Chondrocyte (in vitro differentiated cells): ENCODE measurements around the gene MST1. TPM values are rescaled to one million over a fixed set of nuclear protein-coding genes. Genes with fewer than 3 reads are reported as not detected.

Experiments
- DNase-seq: peaks from one replicate; pipeline ENCODE4 v3.0.0; 2021; ENCODE audit warnings: mixed read lengths, low spot score
- H3K27ac Mint-ChIP-seq: one replicate; pipeline ENCODE4 v1.8.0; 2021; ENCODE audit warnings: mild to moderate bottlenecking, moderate library complexity, mixed read lengths; ENCODE audit not compliant: unreplicated experiment
- H3K27me3 Mint-ChIP-seq: 2 replicates; pipeline ENCODE4 v1.8.0; 2021; ENCODE audit warnings: low read depth, mixed read lengths
- H3K36me3 Mint-ChIP-seq: 2 replicates; pipeline ENCODE4 v1.8.0; 2021; ENCODE audit warnings: low read depth, mixed read lengths
- H3K4me1 Mint-ChIP-seq: 2 replicates; pipeline ENCODE4 v1.8.0; 2021; ENCODE audit warnings: low read depth, mild to moderate bottlenecking, mixed read lengths
- H3K4me3 Mint-ChIP-seq: one replicate; pipeline ENCODE4 v1.8.0; 2021; ENCODE audit warnings: mild to moderate bottlenecking, moderate library complexity, mixed read lengths; ENCODE audit not compliant: unreplicated experiment
- H3K9me3 Mint-ChIP-seq: 2 replicates; pipeline ENCODE4 v1.8.0; 2021; ENCODE audit warnings: low read depth, mixed read lengths
- total RNA-seq: library from RNA; stranded (reverse); gene quantifications from 3 replicates; pipeline ENCODE4 v1.2.1, GENCODE V29; 2021
- TF ChIP-seq, protein P1 (sequence below): fragments of 200-600 bp; sonication (generic); IDR thresholded peaks from 2 replicates; pipeline ENCODE4 v1.5.0; 2021; ENCODE audit warnings: antibody characterized with exemption, mild to moderate bottlenecking, moderate library complexity

The MST1 gene
- total RNA-seq, 1 donor from 2014 or later: 19.1 TPM

- H3K4me3 Mint-ChIP-seq: no peak overlapping the region
- no peaks in the 10 kb centered on the region for H3K9me3 Mint-ChIP-seq
- H3K27ac Mint-ChIP-seq: no peak overlapping the region
- H3K27me3 Mint-ChIP-seq: no peaks in the 10 kb centered on the region
- H3K4me1 Mint-ChIP-seq: peaks cover 7% of the 10 kb centered on the region
- TF ChIP-seq, protein P1, sequence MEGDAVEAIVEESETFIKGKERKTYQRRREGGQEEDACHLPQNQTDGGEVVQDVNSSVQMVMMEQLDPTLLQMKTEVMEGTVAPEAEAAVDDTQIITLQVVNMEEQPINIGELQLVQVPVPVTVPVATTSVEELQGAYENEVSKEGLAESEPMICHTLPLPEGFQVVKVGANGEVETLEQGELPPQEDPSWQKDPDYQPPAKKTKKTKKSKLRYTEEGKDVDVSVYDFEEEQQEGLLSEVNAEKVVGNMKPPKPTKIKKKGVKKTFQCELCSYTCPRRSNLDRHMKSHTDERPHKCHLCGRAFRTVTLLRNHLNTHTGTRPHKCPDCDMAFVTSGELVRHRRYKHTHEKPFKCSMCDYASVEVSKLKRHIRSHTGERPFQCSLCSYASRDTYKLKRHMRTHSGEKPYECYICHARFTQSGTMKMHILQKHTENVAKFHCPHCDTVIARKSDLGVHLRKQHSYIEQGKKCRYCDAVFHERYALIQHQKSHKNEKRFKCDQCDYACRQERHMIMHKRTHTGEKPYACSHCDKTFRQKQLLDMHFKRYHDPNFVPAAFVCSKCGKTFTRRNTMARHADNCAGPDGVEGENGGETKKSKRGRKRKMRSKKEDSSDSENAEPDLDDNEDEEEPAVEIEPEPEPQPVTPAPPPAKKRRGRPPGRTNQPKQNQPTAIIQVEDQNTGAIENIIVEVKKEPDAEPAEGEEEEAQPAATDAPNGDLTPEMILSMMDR: peak; percentile 87
- no peak for DNase-seq
- H3K36me3 Mint-ChIP-seq: peaks cover 11% of the 10 kb centered on the region
These were observed 14.2 kb upstream of the MST1 start for GRCh38 chr3:49703443-49703927.

GRCh38 chr3:49702672-49703071 is 13.4 kb upstream of the MST1 start:
- Mint-ChIP-seq H3K4me1 (peaks cover 7% of the 10 kb centered on the region), H3K4me3 (no peak overlapping the region), H3K36me3 (peaks cover 9% of the 10 kb centered on the region), H3K9me3 (no peaks in the 10 kb centered on the region), H3K27me3 (no peaks in the 10 kb centered on the region), H3K27ac (no peak overlapping the region)
- no peak for DNase-seq
- TF ChIP-seq, protein P1: no peak

DNA sequence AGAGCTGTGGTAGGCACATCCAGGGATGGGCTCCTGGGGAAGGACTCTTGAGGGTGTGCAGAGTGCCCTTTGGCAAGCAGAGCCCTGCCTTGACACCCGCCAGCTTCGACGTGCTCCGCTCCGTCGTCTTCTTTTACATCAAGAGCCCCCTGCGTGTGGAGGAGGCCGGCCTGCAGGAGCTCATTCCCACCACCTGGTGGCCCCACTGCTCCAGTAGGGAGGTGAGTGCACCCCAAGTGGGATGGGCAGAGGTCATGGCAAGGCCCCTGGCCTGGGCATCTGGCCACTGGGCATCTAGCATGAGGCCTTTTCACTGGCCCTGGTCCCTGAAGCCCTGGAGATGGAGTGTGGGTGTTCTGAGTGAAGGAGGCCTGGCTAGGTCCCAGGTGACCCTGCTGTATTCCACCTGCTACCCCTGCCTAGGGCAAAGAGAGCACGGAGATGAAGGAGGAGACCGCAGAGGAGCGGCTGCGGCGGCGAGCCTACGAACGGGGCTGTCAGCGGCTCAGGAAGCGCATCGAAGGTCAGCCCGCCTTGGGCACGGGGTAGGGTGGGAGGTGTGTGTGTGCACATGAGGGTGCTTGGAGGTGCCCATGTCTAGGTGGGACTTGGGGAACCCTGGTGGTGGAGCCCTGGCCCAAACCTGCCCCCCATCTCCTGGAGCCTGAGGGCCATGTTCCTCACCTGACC is 12.3 kb upstream of the MST1 start:
- no peaks in the 10 kb centered on the region for H3K27me3 Mint-ChIP-seq
- DNase-seq: no peak
- H3K36me3 Mint-ChIP-seq: peaks cover 6% of the 10 kb centered on the region

DNA sequence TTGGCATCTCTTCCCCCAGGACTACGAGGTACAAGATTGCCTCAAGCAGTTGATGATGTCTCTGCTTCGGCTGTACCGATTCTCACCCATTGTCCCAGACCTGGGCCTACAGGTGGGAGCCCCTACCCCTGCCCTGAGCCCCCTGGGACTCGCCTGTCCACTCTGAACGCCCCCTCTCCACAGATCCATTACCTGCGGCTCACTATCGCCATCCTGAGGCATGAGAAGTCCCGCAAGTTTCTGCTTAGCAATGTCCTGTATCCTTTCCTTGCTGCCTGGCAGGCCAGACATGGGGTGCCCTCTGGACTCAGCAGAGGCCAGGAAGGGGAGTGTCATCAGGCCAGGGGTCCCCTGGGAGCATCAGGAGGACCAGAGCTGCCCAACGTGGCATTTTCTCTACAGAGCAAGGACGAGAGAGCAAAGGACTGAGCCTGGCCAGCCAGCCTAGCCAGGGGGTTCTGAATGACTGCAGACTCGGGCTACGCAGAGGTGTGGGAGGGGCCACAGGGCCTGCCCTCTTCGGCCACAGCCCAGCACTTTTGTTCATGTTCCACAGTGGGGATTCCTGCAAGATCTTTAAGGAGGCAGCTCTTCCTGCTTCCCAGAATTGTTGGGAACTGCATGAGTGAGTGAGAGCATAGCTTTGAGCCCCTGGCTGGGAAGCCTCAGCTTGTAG is 11.3 kb upstream of the MST1 start:
- Mint-ChIP-seq H3K36me3 (peaks cover 4% of the 10 kb centered on the region), H3K27me3 (no peaks in the 10 kb centered on the region), H3K9me3 (no peaks in the 10 kb centered on the region), H3K4me1 (peaks cover 7% of the 10 kb centered on the region), H3K27ac (no peak overlapping the region), H3K4me3 (no peak overlapping the region)
- no peak for DNase-seq
- TF ChIP-seq, protein P1: peak; percentile 17

More for the DNA sequence above, 12.3 kb upstream of the MST1 start:
- peaks cover 7% of the 10 kb centered on the region for H3K4me1 Mint-ChIP-seq
- H3K4me3 Mint-ChIP-seq: no peak overlapping the region
- TF ChIP-seq, protein P1: peak; percentile 73
- H3K27ac Mint-ChIP-seq: no peak overlapping the region
- H3K9me3 Mint-ChIP-seq: no peaks in the 10 kb centered on the region

- no peaks in the 10 kb centered on the region for H3K9me3 Mint-ChIP-seq
- no peak overlapping the region for H3K4me3 Mint-ChIP-seq
- H3K4me1 Mint-ChIP-seq: peaks cover 7% of the 10 kb centered on the region
- TF ChIP-seq, protein P1: no peak
- no peak for DNase-seq
- no peak overlapping the region for H3K27ac Mint-ChIP-seq
- no peaks in the 10 kb centered on the region for H3K27me3 Mint-ChIP-seq
- H3K36me3 Mint-ChIP-seq: peaks cover 4% of the 10 kb centered on the region
These were observed 10.7 kb upstream of the MST1 start for GRCh38 chr3:49700014-49700413.
